GM18867 (cell line): ENCODE results near the gene ZNF181.
A peak's percentile ranks its signal among the peaks of the same experiment; 100 is the strongest.
"Not testable (repeated sequence)": the region's sequence is repeated elsewhere in the genome, so short reads cannot be mapped to it uniquely, and the experiment has no call there.

Experiments used
- ATAC-seq: cut with Tn5 transposase; IDR thresholded peaks from one replicate; pipeline ENCODE4 v1.9.1; 2021; ENCODE audit warnings: mild to moderate bottlenecking, moderate library complexity; ENCODE audit not compliant: unreplicated experiment

The ZNF181 gene

DNA sequence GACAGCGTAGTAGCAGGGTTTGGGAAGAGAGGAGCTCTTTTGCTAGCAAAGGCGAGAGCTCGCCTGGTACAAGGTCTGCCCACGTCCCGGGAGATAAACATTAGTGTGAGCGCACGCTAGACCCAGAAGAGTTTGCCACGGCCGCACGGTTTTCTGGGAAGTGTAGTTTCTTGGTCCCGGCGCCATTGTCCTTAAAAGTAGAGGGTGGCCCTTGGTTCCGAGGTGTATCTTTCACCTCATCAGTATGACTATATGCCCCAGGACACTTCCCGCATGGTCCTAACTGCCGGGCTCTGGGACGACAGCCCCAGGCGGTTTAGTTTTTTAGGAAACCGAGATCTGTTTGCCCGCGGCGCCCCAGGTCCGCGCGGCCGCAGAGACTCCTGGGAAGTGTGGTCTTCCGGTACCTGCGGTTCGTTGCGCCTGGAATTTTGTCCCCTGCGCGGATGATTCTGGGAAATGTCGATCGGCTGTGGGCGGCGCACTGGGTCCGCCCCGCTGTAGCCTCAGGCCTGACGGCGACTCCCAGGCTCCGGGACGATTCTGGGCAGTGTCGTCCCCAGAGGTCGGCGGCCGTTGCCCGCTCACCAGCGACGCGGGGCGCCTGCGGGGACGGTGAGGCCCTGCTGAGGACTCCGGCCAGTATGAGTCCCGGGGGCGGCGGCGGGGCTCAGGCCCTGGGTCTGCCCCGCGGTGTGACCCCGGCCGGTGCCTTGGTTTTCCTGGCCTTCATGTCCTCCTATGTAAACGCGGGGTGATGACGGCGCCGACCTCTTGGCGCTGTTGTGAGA is at the start of gene ZNF181:
TSS of gene ZNF181 (plus strand) at position 498 of the 791 bp plus-strand sequence. CDS start 795 bp downstream, outside the sequence.
- peak; percentile 85 for ATAC-seq

DNA sequence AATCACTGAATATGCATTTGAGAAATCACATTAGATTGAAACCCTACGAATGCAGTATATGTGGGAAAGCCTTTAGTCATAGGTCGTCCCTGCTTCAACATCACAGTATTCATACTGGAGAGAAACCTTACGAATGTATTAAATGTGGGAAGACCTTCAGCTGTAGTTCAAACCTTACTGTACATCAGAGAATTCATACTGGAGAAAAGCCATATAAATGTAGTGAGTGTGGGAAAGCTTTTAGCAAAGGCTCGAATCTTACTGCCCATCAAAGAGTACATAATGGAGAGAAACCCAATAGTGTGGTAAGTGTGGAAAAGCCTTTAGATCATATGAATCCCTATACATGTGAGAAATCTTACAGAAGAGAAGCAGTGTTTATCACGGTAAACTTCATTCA is 48.8 kb upstream of the ZNF181 start:
- not testable (repeated sequence) for ATAC-seq

DNA sequence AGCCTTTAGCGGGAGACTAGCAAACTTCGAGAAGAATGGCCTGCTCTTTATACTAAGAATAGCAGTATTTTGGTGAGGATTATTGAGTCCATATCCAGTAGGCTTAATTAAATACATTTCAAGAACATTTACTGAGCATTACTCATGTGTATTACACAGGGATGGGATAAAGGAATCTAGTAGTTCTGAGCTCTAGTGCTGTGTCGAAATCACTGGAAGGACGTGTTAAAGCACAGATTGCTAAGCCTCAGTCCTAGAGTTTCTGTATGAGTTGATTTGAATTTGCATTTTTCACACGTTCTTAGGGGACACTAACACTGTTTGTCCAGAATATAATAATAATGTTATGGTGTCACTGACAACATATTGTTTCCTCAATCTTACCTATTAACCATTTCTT is 47.6 kb upstream of the ZNF181 start:
- no peak for ATAC-seq

DNA sequence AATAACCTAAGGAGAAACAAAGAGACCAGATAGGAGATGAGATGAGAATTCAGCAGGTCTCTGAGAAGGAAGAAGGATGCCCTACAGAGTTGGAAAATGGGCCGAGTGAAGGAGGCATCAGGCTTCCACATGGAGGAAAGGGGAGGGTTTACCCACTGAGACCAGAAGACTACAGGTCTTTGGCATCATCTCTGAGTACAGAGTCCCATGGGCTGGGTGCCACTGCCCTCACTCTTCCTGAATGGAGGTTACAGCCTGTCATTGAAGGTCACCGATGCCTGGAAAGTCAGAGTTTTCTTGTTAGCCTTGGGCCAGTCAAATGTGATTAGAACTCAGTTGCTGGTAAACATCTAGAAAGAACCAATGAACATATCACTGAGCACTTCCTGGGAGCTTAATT is 46.7 kb upstream of the ZNF181 start:
- ATAC-seq: no peak

DNA sequence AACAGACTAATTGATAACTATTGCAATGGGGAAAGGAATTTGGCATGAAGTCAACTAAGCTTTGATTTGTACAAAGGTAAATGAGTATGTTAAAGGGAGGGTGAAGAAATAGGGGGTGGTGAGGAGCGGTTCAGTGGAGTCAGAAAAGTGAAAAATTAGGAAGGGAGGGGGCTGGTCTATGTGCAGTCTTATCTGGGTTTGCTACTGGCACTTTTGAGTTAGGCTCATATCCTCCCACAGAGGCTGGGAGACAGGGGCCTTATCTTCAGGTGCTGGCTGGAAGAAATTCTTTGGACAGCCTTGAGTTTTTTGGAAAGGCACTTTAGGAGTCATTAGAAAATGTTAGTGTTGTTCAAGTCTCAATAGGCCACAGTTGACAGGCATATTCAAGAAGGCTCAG is 45.5 kb upstream of the ZNF181 start:
- ATAC-seq: no peak

DNA sequence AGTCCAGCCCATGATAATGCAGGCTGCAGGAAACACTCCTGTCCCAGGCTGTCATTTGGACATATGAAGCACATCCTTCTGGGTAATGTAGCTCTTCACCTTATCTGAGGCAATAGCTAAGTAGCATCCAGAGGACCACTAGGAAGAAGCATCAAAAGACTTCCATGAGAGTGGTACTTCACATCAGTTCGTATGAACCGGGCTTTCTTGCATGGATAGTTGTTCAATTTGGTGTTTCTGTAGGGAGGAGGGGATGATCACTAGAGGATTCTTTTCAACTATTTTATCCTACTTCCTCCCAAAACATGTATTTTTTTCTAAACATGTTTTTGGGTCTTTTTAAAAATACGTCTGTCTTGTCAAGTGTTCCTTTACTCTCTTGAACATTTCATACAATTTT is 43.7 kb upstream of the ZNF181 start:
- ATAC-seq: no peak

DNA sequence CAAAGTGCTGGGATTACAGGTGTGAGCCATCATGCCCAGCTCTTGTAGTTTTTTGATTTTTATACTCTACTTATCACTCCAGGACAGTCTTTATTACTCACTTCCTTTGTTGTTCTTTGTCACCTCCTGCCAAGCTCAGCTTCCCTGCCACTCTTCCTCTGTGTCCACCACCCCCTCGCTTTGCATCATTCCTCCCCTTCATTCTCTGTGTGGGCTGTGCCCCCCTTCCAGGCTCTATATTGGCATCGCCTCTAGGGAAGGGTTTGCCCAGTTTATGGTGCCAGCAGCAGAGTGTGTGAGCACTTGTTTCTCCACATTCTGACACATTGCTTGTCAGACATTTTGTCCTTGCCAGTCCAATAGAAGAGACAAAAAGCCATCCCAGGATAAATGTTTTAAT is 41.5 kb upstream of the ZNF181 start:
- ATAC-seq: no peak

DNA sequence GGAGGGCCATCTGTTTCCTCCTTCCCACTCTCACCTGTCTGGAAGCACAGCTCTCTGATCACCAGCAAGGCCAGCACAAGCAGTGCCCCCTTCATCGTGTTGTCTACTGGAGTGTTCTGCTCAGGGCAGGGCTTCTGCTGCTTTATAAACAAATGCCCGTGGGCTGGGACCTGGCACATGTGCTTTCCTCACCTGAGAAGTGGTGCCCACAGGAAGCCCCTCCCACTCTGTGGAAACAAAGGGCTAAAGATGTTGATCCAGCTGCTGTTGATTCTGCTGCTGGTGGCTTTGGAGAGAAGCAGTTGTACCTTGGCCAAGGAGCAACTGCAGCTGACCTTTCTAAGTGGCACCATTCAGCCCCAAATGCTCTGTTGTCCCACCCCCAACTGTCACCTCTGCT is 26.4 kb upstream of the ZNF181 start:
- ATAC-seq: no peak

DNA sequence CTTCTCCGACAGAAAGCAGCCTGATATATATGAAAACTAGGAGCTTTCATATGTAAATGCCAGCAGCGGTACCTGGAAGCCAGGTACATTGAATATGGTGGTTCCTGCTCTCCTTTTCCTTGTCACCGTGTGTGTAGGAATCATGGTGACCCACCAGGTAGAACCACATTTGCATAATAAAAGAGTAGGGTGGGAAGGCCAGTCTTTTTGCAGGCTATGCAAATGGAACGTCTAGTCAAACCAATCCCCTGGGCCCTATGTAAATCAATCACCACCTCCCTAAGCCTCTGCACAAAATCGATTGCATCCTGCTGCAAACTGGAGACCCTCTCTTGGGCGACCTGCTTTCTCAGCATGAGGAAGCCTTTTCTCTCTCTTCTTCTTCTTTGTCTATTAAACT is 22.2 kb upstream of the ZNF181 start:
- ATAC-seq: no peak

DNA sequence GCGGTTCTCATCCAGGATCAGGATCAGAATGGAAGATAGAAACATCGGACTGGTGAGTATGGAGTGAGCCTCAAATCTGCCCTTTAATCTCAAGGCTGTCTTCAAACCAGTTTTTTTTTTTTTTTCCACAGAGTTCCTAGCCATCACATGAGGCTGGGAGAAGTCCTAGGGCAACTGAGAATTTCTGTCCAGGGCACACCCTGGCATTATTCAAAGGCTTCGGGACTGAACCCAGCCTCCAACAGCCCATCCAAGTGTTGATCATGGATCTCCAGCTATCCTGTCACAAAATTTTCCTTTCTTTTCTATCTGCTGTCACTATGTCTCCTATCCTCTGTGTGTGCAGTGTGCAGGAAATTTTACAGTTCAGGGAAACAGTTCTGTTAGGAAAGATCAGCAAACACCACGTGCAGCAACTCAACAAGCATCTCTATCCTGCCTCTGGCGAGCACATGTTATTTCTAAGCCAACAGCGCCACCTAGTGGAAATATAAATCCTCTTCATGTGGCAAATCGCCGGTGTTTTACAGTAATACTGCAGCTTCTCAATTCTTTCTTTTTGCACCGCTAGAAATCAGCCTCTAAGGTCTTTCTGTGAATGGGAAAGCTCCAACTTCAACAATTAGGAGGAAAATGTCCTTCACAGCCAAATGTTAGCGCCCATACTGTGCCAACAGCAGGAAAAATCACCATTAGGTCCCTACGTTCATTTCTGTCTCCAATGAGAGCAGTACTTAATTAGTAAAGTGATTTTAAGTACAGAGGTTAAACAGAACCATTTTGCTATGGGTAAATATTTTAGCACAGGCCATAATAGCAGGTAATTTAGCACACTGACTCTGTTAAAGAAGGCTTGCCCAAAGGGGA is 21.4 kb upstream of the ZNF181 start:
- ATAC-seq: no peak

DNA sequence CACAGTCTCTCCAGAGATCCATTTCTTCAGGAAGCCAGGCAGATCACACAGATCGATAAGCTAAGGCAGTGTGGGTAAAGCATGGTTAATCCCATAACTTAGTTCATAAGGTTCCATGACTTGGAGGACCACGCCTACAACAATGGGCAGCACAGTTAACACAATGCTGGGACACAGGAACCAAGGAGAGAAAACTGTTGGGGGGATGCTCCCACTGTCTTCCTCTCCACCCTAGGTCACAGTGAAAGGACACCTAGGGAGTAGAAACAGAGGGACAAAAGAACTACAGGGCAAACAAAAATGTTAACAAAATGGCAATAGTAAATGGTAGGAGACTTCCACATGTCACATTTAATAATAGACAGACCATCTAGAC is 20.8 kb upstream of the ZNF181 start:
- no peak for ATAC-seq

DNA sequence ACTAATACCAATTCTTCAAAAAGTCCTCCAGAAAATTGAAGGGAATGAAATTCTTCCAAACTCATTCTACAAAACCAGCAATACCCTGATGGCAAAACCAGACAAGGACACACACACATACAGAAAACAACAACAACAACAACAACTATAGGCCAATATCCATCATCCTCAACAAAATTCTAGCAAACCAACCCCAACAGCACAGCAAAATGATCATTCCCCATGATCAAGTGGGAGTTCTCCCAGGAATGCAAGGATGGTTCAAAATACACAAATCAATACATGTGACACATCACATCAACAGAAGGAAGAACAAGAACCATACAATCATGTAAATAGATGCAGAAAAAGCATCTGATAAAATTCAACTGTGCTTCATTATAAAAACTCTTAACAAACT is 18.7 kb upstream of the ZNF181 start:
- ATAC-seq: no peak

DNA sequence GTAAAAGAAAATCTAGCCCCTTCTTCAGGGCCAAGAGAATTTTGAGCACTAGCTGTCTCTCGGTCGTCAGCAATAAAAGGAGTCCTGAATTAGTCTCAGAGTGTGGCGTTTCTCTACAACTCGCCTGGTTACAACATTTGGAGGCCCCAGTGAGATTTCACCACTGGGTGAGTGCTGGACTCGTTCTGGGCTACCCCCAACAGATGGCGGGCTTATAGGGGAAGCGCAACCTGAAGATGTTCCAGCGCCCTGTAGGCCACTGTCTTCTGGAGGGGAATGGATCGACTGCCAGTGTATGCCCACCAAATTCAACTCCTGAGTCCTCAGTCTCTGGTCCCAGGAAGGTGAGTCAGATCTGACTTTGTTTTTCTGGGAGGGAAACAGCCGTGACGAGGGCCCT is 11.7 kb upstream of the ZNF181 start:
- no peak for ATAC-seq

DNA sequence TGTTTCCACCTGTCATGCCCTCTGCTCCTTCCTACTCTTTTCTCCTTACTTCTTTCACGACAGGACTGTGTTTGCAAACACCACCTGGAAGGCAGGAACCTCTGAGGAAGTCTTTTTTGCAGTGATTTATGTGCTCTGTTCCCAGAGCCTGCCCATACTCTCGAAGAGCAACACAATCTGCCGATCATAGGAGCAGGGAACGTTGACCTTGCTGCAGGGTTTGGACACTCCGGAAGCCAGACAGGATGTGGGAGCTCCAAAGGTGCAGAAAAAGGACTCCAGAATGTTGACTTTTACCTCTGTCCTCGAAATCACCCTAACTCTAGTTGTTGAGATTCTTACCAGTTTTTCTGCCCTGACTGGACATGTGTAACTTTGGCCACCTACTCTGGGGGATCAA is 8.6 kb upstream of the ZNF181 start:
- ATAC-seq: no peak

DNA sequence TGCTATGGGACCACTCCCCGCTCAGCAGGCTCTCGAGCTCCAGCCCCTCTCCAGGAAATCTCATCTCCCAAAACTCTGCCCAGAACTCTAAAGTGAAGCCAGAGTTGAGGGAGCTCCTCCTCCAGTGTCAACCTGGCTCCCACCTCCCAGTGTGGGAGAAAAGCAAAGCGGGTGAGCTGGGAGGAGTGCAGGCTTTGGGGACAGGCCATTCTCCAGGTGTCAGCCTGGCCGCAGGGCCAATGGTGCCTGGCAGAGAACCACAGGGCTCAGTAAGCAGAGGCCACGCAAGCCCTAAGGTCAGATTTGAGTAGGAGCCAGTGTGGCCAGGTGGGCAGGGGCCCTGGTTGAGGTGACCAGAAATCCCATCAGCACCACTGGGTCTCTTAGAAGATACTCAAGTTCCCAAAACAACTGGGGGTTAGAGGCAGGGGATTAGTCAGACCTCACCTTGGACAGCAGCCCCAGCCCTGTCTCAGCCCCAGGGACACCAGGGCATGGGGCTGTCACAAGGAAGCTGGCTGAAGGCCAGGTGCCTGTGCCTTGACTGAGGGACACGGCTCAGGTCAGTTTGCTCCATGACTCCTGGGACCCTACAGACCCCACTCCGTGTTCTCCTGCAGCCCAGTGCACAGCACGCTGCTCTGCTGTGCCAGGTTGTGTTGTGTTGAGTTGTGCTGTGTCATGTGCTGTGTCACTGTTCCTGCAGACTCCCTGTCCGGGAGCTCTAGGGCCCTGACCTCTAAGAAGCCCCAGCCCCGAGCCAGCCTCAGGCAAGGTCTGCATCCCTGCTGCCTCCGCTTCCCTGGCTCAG is 2.8 kb upstream of the ZNF181 start:
- no peak for ATAC-seq

DNA sequence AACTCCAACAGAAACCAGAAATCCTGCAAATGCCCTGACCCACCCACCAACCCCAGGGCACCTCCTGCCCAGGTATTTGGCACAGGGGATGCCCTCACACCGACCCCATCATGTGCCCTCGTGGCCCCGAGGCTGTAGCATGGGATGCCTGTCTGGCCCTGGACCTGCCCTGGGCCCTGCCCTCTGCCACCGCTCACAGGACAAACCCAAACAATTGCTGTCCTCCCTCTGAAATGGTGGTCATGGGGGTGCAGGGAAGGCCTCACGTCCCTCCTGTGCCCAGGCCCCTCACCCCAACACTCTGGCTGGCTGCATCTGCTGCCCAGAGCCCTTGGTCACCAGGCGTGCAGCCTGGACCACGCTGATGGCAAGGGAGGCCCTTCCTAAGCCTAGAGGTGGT is 2.1 kb upstream of the ZNF181 start:
- no peak for ATAC-seq

DNA sequence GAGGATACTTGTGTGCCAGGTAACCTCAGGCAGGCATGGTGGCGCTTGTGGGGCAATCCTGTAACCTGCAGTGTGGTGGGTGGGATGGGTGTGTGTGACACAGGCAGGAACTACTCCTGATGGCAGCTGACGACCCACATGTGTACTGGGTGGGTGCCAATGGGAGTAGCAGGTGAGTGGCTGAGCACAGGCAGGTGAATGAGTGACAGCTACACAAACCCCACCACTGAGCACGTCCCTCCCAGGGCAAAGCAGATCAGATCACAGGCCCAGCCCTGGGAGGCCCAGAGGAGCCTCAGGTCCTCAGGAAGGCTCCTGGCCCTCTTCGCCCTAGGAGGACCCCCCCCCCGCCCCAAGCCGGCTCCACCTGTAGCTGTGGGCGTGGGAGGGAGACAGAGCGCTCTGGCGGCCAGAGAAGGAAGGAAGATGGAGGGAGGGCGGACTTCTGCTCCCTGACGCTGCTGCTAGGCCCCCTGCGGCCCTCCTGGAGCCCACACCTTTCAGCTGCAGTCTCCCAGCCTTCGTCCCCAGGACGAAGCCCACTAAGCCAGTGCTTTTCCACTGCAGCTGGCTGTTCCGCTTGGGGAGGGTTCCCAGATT is 1.3 kb upstream of the ZNF181 start:
- ATAC-seq: no peak

DNA sequence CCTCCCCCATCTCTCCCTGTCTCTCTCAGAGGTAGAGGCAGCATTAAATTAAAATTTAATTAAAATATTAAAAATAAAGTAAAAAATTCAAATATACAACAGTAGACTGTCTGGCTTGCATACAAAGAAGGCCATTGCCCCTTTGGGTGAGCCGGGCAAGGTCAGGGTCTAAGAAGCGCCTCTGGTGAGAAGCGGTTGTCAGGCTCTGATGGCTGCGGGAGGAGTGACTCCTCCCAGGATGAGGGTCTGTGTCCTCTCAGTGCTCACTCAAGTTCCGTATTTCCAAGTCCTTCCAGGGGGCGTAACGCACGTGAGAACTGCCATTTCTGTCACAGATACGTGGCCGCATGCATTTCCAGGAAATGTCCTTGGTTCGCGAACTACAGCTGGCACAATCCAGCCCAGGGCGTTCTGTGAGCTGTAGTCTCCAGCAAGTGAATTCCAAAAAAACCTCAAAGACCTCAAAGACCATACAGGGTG is 737 bp upstream of the ZNF181 start:
- ATAC-seq: no peak

DNA sequence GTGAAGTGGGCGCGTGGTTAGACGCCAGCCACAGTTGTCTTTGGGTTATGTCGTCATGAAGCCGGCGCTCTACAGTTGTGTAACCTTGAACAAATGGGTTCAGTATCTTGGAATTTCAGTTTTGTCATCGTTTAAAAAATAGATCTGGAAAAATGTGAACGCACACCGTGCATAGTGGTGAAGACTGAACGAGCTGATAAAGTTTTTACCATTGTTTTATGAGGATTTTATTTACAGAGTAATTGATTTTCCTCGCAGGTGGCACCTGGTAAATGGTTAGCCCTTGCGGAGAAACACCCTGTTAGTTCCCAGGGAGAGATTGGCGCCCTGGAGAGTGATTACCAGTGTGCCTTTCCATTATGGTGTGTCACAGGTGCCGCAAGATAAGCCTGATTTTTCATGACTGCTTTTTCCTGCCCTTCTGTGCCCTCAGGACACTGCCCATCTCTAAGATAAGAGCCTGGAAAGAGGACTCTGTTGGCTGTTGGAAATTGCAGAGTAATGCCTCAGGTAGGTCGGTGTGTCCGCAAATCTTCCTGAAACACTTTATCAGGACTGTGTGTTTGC is 577 bp downstream of the ZNF181 start:
- no peak for ATAC-seq

DNA sequence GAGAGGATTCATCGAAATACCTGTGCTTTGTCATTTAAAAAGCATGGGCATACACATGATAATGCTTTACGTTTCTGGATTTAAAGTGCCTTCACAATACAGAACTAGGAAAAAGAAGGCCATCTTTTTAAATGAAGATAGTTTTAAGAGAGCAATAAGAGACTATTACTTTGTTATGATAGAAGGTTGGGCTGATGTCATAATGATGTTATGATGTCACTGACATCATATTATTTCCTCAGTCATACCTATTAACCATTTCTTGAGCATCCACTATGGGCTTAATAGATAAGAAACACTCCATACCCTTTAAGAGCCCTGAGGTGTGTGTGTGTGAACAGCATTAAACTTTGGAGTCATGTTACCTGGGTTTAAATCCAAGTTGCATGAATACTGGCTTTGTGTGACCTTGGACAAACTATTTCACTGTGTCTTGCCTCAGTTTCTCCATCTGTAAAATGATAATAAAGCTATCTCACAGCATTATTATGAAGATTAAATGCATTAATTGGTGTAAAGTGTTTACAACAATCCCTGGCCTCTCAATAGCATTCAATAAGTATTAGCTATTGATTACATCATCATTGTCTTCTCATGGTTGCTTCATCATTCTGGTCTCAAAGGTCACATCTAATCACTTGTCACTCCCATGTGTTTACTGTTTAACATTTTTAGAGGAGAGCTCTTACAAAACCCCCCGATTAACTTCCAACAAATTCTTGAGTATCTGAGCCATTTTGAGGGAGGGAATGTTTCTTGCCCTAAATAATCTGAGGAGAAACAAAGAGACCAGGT is 11.1 kb downstream of the ZNF181 start:
- no peak for ATAC-seq
